Neural crest cell (in vitro differentiated cells): Measurements from ENCODE around the gene ROBO1. TPM values are rescaled to one million over a fixed set of nuclear protein-coding genes. Genes with fewer than 3 reads are reported as not detected.

Experiments used
- DNase-seq: peaks from one replicate; pipeline ENCODE4 v3.0.0; 2021; ENCODE audit warnings: low read depth, mixed read lengths, low spot score
- H3K27ac Mint-ChIP-seq: one replicate; pipeline ENCODE4 v1.8.0; 2021; ENCODE audit warnings: mild to moderate bottlenecking, mixed read lengths; ENCODE audit not compliant: unreplicated experiment
- H3K27me3 Mint-ChIP-seq: 2 replicates; pipeline ENCODE4 v1.8.0; 2021; ENCODE audit warnings: low read depth, mild to moderate bottlenecking, mixed read lengths
- H3K36me3 Mint-ChIP-seq: 2 replicates; pipeline ENCODE4 v1.8.0; 2021; ENCODE audit warnings: low read depth, mild to moderate bottlenecking, mixed read lengths
- H3K4me1 Mint-ChIP-seq: 2 replicates; pipeline ENCODE4 v1.8.0; 2021; ENCODE audit warnings: mixed read lengths
- H3K4me3 Mint-ChIP-seq: one replicate; pipeline ENCODE4 v1.8.0; 2021; ENCODE audit warnings: mild to moderate bottlenecking, mixed read lengths
- H3K9me3 Mint-ChIP-seq: 2 replicates; pipeline ENCODE4 v1.8.0; 2021; ENCODE audit warnings: mixed read lengths
- CTCF ChIP-seq: fragments of 200-600 bp; sonication (generic); conservative IDR thresholded peaks from 2 replicates; pipeline ENCODE4 v1.5.0; 2021; ENCODE audit warnings: antibody characterized with exemption, mild to moderate bottlenecking
- total RNA-seq: library from RNA; stranded (reverse); gene quantifications from 2 replicates; pipeline ENCODE4 v1.2.1, GENCODE V29; 2021

The ROBO1 gene
- total RNA-seq, 1 donor from 2014 or later: 88.7 TPM

GRCh38 chr3:78868570-78868969 lies 899.2 kb downstream of the ROBO1 start:
- H3K4me1 Mint-ChIP-seq: peaks cover 47% of the 10 kb centered on the region
- no peak overlapping the region for H3K27ac Mint-ChIP-seq
- H3K9me3 Mint-ChIP-seq: no peaks in the 10 kb centered on the region
- H3K36me3 Mint-ChIP-seq: no peaks in the 10 kb centered on the region
- H3K27me3 Mint-ChIP-seq: no peaks in the 10 kb centered on the region
- no peak overlapping the region for H3K4me3 Mint-ChIP-seq
- TF ChIP-seq CTCF: no peak
- no peak for DNase-seq

GRCh38 chr3:78867409-78868372 lies 900.1 kb downstream of the ROBO1 start:
- no peak for DNase-seq
- Mint-ChIP-seq H3K27ac (no peak overlapping the region), H3K4me3 (no peak overlapping the region), H3K36me3 (no peaks in the 10 kb centered on the region), H3K9me3 (no peaks in the 10 kb centered on the region), H3K27me3 (no peaks in the 10 kb centered on the region), H3K4me1 (peaks cover 41% of the 10 kb centered on the region)
- no peak for TF ChIP-seq CTCF

GRCh38 chr3:78863306-78864203 lies 904.2 kb downstream of the ROBO1 start:
- no peaks in the 10 kb centered on the region for H3K27me3 Mint-ChIP-seq
- TF ChIP-seq CTCF: no peak
- peaks cover 12% of the 10 kb centered on the region for H3K36me3 Mint-ChIP-seq
- peaks cover 3% of the 10 kb centered on the region for H3K9me3 Mint-ChIP-seq
- no peak overlapping the region for H3K4me3 Mint-ChIP-seq
- H3K4me1 Mint-ChIP-seq: peaks cover 17% of the 10 kb centered on the region
- no peak for DNase-seq
- no peak overlapping the region for H3K27ac Mint-ChIP-seq

- no peak overlapping the region for H3K4me3 Mint-ChIP-seq
- no peaks in the 10 kb centered on the region for H3K27me3 Mint-ChIP-seq
- DNase-seq: no peak
- no peak for TF ChIP-seq CTCF
- H3K36me3 Mint-ChIP-seq: peaks cover 12% of the 10 kb centered on the region
- peaks cover 3% of the 10 kb centered on the region for H3K9me3 Mint-ChIP-seq
- H3K4me1 Mint-ChIP-seq: peaks cover 9% of the 10 kb centered on the region
- H3K27ac Mint-ChIP-seq: no peak overlapping the region
Observed at GRCh38 chr3:78861156-78861555, 906.6 kb downstream of the ROBO1 start.

- no peak overlapping the region for H3K27ac Mint-ChIP-seq
- peaks cover 9% of the 10 kb centered on the region for H3K4me1 Mint-ChIP-seq
- H3K27me3 Mint-ChIP-seq: no peaks in the 10 kb centered on the region
- no peak for TF ChIP-seq CTCF
- H3K4me3 Mint-ChIP-seq: no peak overlapping the region
- no peak for DNase-seq
- peaks cover 3% of the 10 kb centered on the region for H3K9me3 Mint-ChIP-seq
- H3K36me3 Mint-ChIP-seq: peaks cover 12% of the 10 kb centered on the region
Observed at GRCh38 chr3:78860567-78860966, 907.2 kb downstream of the ROBO1 start.
